Cardiac fibroblast (primary cell): ENCODE data around the gene LRRC61.
A peak's percentile ranks its signal among the peaks of the same experiment; 100 is the strongest.
"Not testable (repeated sequence)": the region's sequence is repeated elsewhere in the genome, so short reads cannot be mapped to it uniquely, and the experiment has no call there.

Experiments
- DNase-seq, 2 donors: peaks; one replicate each; pipeline versions ENCODE4 v3.0.0 to v3.0.0-alpha.2; 2010; ENCODE audit warnings: low read depth in 2 of 2
- H3K4me3 ChIP-seq, 2 donors: replicated peaks in 1 of 2; 1 replicate in 1 of 2; 2 replicates in 1 of 2; pipeline ENCODE4 v1.5.1; 2011; ENCODE audit warnings: low read depth in 2 of 2, low read length in 2 of 2, mild to moderate bottlenecking in 2 of 2, moderate library complexity in 1 of 2
- TF ChIP-seq, protein P1 (sequence below): IDR thresholded peaks from one replicate; pipeline ENCODE4 v1.5.1; 2011; ENCODE audit warnings: low read depth, mild to moderate bottlenecking, low read length, inconsistent platforms

The LRRC61 gene

DNA sequence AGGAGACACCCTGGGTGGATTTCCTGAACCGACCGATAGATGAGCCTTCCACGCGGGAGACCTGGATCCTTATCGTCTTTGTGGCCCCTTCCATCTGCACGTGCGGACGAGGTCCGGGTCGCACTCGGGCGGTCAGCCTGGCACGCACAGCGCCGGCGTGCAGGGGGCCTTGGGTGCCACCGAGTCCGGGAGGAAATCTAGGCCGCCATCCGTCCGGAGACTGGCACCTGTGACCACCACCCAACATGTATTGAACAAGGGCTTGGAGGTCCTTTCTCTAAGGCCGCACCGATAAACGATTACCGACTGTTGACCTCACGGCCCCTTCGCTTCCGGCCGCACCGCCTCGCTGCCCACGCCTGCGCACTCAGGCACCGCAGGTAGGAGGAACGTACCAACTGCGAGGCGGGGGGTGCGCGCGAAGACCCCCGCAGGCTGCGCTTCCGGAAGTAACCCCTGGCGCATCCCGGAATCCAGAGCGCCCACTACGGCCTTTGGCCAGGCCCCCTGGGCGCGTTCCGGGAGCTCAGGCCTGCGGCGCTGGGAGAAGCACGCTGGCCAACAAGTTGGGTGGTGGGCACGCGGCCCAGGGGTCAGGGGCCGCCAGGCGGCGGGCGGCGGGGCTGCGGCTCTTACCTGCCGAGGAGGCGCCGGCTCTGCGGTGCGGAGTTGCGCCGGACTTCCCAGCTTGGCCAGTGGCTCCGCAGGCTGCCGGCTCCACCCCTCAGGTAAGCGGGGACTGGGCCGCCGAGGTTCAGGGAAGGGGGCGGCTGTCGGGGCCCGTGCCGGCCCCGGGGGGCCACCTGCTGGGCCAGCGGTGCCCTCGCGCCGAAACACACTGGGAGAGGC lies at the start of gene LRRC61, which contains the start of gene ACTR3C:
TSS of gene LRRC61 (plus strand) at position 523 of the 849 bp plus-strand sequence. CDS start 13,507 bp downstream, outside the sequence.
TSS of gene ACTR3C (minus strand) at position 713 of the 849 bp plus-strand sequence. CDS start 28,249 bp downstream, outside the sequence.
- TF ChIP-seq, protein P1, sequence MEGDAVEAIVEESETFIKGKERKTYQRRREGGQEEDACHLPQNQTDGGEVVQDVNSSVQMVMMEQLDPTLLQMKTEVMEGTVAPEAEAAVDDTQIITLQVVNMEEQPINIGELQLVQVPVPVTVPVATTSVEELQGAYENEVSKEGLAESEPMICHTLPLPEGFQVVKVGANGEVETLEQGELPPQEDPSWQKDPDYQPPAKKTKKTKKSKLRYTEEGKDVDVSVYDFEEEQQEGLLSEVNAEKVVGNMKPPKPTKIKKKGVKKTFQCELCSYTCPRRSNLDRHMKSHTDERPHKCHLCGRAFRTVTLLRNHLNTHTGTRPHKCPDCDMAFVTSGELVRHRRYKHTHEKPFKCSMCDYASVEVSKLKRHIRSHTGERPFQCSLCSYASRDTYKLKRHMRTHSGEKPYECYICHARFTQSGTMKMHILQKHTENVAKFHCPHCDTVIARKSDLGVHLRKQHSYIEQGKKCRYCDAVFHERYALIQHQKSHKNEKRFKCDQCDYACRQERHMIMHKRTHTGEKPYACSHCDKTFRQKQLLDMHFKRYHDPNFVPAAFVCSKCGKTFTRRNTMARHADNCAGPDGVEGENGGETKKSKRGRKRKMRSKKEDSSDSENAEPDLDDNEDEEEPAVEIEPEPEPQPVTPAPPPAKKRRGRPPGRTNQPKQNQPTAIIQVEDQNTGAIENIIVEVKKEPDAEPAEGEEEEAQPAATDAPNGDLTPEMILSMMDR = no peak
- H3K4me3 ChIP-seq = peak within 1 kb of the TSS in 1 of 2 donors; percentile 34
- no peak for DNase-seq

DNA sequence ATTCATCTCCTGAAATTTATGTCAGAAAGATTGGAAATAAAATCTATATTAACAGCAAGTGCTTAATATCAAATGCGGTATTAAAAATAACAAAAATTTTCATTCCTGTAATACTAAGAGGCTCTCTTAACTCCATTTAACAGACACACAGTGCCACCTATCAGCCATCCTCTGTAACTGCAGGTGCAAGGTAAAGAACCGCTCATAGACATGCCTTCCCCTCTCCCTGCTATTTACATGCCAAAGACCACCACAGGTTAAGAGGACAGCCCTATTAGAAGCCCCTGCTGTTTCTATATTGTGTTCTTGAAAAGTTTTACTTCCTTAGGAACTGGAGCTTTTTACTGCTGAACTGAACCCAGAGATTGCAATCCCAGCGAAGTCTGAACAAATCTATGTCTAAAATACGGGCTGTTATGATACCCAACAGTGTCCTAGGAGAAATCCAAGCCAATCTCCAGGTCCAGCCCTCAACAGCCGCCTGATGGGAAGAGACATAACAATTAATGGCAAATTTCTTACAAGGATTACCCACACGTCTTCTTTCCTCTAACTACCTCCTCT lies 46.9 kb upstream of the LRRC61 start:
- not testable (repeated sequence) for H3K4me3 ChIP-seq
- TF ChIP-seq, protein P1 = peak; percentile 56
- peak; percentile 31 to 54 for DNase-seq

- not testable (repeated sequence) for DNase-seq, H3K4me3 ChIP-seq
Observed at GRCh38 chr7:150278383-150278782, 44.8 kb upstream of the LRRC61 start.

- DNase-seq = not testable (repeated sequence)
Observed at GRCh38 chr7:150281681-150282403, 41.3 kb upstream of the LRRC61 start.

DNA sequence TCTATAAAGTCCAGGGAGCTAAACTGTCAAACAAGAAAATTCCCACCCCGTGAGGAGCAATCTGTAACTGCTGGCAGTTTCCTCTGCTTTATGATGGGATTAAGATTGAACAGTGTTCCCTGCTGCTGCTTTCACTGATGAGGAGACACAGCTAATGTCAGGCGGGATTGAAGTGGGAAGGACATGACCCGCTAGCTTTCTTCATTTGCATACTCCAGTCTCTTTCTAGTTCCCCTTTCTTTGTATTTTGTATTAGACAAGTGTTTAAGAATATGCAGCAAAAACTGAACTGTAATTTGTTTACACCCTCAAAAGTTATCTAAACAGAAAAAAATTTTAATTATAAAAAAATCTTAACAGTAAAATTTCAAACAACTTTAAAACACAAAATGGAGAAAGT lies 40.0 kb upstream of the LRRC61 start:
- not testable (repeated sequence) for H3K4me3 ChIP-seq, DNase-seq

More at GRCh38 chr7:150281681-150282403, 41.3 kb upstream of the LRRC61 start:
- H3K4me3 ChIP-seq = not testable (repeated sequence)

- DNase-seq, H3K4me3 ChIP-seq: not testable (repeated sequence)
Observed at GRCh38 chr7:150283608-150284007, 39.5 kb upstream of the LRRC61 start.

DNA sequence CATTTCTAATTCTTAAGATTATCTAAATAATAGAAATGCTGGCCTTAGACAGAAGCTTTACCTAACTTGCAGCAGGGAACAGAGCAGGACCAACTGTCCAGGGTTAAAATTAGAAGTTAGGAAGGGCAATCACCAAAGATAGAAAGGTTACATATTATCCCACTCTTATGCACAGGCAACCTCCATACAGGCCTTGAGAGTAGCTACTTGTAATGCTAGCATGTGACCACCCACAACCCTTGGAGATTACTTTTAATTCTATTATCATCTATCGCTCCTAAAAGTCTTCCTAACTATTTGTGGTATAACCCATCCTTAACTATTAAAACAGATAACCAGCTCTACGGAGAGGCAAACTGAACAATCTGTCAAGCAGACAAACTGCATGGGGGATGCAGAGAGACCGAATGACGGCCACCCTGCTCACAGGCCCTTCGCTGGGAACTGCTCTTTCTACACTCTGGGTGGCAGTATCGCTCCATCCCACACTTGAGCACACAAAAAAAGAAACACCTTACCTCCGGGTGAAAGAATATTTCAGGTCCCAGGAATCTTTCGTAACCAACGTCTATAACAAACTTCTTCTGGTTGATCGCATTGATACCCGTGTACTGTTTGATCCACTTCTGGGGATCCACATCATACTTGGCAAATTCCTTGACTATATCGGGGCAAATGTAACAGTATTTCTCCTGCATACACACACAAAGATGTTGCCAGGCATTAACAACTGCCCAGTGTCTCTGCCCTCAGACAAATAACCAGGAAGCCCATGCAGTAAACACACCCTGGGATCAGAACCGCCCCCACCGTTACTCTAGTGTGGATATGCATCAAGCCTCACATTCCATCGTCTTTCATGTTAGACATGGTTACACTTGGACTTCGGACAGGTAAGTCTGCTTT lies 37.1 kb upstream of the LRRC61 start:
- peak; percentile 26 to 34 for DNase-seq
- TF ChIP-seq, protein P1 = peak; percentile 42

GRCh38 chr7:150287815-150288214 lies 35.3 kb upstream of the LRRC61 start:
- DNase-seq, H3K4me3 ChIP-seq: not testable (repeated sequence)

More for the DNA sequence above, 37.1 kb upstream of the LRRC61 start:
- H3K4me3 ChIP-seq = not testable (repeated sequence)

DNA sequence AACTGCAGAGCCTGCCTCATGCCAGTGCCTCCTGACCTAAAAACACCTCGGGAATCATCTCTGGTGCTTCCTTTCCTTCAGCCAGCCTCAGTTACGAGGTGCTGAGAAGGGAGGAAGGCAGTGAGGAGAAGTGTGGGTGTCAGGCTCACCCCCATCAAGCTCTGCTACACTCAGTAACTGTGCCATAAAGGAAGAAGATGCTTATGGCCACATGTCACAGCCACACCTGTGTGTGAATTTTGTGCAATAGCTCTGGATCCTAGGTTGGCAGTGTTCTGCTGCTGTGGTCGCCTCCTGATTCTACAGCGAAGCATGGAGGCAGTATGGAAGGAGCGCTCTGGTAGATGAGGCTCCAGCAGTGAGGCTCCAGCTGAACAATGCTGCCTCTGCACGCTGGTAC lies 34.3 kb upstream of the LRRC61 start:
- H3K4me3 ChIP-seq, DNase-seq: not testable (repeated sequence)

- H3K4me3 ChIP-seq, DNase-seq: not testable (repeated sequence)
Observed at GRCh38 chr7:150290317-150290716, 32.8 kb upstream of the LRRC61 start.

- H3K4me3 ChIP-seq = not testable (repeated sequence)
Observed at GRCh38 chr7:150295027-150295426, 28.1 kb upstream of the LRRC61 start.

GRCh38 chr7:150295614-150296013 lies 27.5 kb upstream of the LRRC61 start:
- not testable (repeated sequence) for DNase-seq, H3K4me3 ChIP-seq

More at GRCh38 chr7:150295027-150295426, 28.1 kb upstream of the LRRC61 start:
- not testable (repeated sequence) for DNase-seq

GRCh38 chr7:150296802-150297201 lies 26.4 kb upstream of the LRRC61 start:
- not testable (repeated sequence) for H3K4me3 ChIP-seq, DNase-seq
